HG03565 (cell line): ENCODE measurements around the gene USP40.

Experiments used
- ATAC-seq: cut with Tn5 transposase; IDR thresholded peaks from one replicate; pipeline ENCODE4 v1.9.1; 2021; ENCODE audit warnings: mild to moderate bottlenecking, moderate library complexity; ENCODE audit not compliant: unreplicated experiment

Gene USP40

DNA sequence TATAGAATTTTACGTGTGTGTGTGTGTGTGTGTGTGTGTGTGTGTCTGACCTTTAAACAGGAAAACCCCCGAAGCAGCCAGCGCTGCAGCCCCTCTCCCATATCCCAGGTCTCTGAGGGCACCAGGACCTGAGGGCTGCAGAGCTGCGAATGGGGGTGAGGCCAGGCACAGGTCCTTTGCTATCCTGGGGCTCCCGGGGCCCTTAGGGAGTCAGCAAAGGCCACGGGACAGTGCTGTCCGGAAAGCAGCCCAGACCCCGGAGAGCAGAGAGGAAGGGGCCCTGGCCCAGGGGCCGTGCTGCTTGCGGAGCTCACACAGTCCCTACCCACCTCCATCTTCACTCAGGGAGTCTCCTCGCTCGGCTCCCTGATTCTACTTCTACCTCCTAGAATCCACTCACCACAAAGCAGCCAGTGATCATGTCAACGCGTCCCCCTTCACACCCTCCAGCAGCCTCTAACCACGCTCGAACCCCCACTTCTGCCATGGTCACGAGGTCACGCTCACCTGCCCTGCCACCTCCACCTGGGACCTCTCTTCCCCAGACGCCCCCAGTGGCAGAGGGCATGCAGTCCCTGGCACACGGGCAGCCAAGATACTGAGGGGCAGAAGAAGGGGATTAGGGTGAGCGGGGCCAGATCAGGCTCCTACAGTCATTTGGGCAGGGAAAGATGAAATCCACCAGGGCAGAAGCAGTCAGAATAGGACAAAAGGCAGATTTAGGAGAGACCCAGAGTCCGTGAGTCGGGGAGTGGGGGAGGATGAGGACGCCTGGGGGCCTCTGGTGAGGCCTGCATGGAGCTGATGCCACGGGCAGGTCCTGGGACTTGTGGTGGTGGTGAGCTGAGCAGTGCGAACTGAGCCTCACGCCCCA is 86.7 kb downstream of the USP40 start:
- no peak for ATAC-seq

DNA sequence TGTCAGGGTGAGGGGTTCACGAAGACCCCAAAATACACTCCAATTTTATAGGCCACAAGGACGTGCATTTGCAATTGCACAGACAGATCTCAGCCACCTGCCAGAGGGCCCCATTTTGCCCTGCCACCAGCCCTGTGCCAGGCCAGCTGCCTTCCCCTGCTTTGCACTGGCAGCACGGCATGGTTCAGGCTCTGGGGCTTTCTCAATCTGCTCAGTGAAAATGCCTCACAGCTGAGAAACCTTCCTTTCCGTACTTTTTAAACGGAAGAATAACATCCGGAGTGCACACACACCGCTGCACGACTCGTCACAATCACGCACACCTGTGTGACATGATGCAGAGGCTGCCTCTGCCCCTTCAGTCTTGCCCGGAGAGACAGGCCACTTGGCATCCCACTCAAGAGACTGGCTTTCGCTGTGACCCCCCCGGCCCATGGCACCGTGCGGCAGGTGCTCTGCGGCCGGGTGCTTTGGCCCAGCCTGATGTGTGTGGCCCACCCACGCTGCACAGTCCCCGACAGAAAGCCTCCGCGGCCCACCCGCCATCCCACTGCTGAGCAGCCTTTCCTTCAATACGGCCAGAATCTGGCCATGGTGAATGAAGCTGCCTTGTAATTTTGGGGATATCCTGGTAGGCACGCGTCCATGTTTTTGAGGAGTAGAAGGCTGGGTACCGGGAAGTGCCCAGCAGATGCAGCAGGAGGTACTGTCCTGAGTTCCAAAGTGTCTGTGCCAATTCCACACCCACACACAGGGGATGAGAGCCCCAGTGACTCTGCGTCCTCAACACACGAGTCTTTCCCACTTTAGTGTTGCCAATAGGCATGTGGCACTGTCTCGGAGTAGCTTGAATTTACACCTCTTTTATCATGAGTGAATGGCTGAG is 88.8 kb downstream of the USP40 start:
- no peak for ATAC-seq

DNA sequence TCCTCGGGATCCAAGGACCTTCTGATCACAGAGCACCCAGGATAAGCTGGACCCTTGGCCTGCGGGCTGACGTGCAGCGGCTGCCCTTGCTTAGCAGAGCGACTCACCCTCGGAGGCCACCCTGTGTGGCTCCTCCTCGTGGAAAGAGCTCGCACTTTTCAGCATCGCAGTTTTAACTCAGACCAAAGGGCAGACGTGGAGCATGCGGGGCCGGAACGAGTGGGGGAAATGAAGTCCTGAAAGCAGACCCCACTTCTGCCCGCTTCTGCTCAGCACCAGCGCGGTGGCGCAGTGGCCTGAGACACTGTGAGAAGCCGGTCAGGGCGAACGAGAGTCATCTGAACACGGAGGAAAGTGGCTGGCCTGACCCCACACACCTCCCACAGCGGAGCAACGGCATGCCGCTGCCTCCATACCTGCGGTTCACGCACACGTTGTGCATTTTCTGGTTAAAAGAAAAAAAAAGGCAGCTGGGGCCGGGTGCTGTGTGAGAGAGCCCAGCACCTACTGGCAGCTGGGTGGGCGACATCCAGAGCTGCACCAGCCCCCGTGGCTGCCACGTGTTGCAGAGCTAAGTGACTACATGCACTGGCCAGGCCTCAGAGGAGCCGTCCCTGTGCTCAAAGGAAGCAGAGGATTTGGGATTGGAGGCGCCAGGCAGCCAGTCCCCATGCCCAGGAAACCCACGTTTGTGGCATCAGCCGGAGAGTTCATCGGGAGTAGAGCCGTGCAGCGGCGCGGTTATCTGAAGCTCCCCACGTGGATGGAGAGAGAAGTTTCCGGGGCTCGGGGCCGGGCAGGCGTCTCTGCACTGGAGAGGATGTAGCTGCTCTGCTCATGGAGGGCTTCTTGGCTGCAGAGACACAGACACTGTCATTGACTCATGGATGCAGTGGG is 89.7 kb downstream of the USP40 start:
- no peak for ATAC-seq

DNA sequence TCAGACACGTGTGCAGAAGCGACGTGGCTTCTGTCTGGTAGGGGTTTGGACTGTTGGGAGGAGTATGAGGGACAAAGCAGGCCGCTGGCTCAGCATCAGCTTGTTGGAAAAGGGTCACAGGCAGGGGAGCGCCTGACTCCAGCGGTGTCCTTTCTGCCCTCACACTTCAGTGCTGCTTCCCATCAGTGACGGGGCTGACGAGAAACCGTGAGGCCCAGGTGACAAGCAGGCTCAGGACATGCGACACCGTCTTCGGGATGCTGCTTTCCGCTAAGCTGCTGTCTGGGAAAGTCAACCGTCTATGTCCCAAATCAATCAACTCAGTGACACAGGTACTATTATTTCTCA is 90.5 kb downstream of the USP40 start:
- ATAC-seq, result no peak

DNA sequence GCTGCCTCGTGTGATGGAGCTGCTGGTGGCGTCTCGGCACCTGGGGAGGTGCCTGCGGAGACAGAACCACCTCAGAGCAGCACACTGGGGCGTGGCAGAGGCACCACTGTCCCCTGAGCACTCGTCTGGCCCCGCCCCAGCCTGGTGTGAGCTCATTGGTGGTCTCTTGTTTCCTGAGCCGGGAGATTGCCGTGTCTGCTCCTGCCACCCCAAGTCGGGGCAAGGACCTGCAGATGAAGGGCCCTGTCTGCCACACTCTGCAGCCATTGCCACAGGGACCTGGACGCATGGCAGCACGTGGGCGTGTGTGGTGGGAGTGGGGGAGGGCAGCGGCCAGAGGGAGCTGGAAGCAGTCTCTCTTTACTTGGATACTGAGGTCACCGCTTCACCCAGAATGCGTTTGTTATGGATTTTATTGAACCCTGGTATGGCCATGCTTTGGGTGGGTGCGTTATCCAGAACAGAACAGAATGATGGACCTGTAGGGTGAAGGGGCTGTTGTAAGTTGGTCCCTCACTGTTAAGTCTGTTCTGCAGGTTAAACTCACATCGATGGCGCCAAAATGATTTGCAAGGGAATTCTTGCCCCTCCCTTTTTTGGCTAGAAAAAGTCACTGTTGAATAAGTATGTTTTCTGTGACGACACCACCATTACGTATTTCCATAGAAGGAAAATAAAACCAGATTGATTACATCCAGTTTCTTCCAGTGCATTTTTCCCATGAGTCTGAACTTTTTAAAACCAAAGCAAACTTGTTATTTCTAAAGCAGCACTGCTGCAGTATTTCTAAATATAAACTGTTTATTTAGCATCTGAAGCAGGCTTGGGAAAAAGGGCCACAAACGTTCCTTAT is 92.0 kb downstream of the USP40 start:
- no peak for ATAC-seq

DNA sequence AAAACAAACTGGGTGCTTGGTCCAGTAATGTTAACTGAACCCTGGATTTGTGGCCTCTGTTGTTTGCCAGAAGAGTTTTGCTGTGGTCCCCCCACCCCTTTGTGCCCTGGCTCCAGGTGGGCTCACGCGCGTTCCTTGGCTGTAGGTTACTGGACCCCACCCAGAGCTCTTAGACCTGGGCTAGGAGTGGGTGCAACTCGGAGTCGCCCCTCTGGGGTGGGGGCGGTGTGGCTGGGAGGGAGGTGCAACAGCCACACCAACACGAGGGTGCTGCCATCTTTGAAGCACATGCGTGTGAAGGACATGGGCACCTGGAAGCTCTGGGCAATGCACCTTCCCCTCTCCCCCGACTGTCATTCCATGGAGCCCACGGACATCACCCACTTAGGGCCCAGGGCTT is 92.7 kb downstream of the USP40 start:
- no peak for ATAC-seq

DNA sequence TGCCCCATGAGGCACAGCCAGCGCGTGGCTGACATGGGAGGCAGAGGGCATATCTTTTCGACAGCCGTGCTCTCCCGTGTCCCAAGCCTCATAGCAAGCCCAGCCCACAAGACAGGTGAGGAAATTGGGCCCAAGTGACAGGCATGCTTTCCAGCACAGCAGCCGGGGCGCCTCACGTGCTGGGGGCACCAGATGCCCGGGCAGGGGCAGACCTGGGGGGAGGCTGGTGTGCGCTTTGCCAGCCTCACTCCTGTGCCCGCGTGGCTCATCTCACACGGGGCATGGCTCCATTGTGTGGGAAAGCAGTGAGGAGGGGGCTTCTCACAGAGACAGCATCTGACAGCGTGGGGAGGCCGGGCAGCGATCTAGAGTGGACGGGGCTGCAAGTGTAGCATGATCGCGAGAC is 93.2 kb downstream of the USP40 start:
- ATAC-seq, result no peak

DNA sequence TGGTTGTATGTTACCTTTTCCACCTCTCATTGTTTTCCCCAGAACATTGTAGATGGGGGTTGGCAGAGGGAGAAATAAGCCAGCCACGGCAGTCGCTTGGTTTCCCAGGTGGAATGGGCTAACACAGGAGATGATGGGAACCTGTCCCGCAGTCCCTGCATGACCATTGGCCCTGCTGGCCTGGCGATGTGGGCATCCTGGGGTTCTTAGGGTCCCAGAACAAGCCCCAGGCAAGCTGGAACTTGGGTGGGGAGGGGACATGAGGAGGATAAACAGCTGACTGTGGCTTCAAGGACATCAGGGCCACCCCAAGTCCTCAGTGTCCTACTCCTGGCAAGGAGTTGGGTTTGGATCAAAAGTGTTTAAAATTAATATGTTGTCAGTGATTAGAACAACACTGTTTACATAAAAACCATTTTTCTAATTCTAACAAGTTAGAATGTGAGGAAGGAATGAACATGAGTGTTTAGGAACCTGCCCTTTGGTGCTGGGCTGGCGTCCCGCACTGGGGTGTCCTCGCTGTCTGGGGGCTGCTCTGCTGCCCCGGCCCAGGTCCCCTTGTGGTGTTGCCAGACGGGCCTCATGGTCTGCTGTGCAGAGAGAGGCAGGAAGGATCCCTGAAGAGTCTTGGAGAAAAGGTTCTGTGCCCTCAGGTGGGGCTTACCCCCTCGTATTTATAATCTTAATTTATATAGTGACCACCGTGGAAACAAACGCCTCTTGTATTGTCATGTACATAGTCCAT is 95.1 kb downstream of the USP40 start:
- no peak for ATAC-seq

DNA sequence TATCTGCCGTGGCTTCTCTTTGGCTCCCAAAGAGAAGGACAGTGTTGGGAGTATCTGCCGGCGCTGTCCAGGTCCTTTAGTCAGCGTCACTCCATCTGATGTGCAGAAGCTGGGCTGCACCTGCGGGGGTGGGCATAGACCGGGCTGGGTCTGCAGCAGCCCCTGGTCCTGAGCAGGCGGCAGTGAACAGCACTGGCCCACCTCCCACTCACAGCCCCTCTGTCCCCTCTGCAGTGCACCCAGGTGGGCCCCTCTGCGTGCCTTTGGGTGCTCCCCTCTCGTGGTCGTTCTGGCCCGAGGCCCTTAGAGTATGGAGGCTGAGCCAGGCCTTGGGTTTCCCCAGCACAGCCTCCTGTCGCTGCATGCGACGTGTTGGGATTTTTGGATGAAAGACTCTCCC is 95.7 kb downstream of the USP40 start:
- no peak for ATAC-seq

DNA sequence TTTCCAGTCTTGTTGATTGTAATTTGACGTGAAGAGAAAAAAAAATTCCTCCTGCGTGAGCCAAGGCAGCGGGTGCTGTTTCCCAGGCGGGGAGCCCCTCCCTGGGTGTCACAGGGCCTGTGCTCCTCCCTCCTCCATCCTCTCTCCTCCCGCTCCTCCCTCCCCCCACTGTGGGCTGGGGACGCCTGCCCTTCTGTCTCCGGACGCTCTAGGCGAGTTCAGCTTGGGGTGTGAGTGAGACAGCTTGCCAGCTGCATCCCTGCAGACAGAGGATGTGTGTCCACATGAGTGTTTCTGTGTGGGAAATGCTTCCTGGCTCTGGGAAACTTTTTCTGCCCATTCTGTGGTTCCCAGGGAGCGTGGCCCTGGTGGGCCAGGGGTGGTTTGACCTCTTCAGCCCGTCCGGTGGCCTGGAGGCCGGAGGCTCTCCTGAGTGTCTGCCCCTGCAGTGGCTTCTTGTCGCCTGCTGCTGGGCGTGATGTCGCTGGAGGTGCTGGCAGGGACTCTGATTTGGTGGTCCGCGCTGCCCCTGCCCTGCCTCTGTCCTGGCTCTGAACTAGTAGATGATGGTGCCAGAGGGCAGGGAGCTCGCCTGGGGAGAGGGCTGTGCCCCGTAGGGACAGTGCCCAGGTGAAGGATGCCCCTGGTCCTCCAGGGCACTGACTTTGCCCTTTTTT is 96.4 kb downstream of the USP40 start:
- no peak for ATAC-seq

DNA sequence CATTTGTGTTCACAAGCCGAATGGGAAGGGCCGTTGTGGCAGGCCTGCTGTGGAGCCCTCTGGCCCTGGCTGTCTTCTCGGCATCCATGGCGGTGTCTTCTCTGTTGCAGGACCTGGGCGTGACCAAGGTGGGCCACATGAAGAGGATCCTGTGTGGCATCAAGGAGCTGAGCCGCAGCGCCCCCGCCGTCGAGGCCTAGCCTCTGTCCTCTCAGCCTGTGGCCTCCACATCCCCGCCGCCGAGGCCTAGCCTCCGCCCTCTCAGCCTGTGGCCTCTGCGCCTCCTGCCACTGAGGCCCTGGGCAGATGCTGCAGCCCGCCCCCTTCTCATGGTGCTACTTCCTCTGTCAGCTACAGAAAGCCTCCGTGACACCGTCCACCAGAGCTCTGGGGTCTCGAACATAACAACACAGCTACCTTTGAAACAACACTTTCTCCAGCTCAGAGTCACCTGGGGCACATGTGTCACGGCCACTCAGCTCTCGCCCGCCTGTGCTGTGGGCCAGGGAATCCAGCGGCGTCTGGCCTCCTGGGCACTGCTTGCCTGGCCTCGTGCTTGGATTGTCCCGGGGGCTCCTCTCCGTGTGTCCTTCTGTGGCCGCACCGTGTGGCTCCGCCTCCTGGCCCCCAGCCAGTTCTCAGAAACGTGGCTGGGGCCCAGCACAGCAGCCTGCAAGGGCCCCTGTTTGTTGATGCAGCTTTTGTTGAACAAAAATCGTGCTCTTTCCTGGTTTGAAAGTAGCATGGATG is 97.1 kb downstream of the USP40 start:
- ATAC-seq, result no peak

DNA sequence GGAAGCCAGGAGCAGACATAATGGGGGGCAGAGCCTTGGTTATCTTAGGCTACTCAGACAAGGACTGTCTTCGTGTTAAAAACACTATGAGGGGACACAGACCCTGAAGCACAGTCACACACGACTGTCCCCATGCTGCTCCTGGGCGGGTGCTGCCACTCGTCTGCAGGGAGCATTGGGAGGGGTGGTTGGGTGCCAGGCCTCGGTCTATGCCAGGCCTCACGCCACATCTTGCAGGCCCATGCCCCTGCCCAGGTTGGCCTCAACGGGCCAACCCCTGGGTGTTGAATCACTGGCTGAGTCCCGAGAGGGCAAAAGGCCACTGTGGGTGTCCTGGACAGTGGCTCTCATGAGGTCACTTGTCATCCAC is 97.9 kb downstream of the USP40 start:
- ATAC-seq, result no peak

DNA sequence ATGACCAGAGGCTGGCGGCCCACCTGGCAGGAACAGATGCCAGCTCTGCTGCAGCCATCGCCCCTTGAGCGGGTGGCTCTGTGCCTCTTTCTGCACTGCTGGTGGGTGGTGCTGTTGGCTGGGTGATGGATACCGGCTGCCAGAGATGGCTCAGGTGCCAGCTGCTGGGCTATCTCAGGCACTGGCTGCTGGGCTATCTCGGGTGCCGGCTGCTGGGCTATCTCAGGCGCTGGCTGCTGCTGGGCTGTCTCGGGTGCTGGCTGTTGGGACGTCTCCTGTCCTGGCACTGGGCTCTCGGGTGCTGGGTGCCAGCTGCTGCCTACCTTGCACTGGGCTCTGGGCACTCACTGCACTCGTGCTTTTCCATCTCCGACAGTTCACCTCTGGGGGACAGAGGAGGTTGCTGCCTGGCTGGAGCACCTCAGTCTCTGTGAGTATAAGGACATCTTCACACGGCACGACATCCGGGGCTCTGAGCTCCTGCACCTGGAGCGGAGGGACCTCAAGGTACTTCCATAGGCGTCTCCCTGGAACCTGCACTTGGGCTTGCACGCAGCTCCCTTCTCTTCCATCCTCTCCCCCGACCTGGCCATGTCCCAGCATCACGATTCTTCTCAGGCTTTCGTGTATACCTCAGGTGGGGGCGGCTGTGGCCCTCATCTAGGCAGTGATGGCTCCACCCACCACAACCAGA is 98.4 kb downstream of the USP40 start:
- no peak for ATAC-seq

DNA sequence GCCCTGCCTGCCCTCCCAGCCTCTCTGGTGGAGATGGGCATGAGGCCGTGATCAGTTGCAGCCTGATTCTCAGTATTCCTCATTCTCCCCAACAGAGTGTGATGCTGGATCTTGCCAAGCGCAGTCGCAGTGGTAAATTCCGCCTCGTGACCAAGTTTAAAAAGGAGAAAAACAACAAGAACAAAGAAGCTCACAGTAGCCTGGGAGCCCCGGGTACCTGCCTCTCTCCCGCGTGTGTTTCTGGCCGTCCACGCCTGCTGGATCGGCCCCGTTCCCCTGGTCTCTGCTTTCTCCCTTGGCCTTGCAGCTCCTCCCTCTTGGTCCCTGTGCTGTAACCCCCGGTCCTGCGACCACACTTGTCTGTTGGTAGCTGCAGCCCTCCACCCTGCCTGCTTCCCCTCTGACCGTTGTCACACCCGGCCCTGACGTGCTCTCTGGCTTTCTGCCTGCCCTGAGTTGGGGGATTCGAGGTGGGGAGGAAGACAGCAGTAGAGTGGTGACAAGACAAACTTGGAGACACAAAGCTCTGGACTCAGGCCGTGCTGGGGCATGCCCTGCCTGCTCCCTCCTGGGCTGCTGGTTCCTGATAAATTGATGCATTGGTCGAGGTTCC is 99.5 kb downstream of the USP40 start:
- no peak for ATAC-seq

DNA sequence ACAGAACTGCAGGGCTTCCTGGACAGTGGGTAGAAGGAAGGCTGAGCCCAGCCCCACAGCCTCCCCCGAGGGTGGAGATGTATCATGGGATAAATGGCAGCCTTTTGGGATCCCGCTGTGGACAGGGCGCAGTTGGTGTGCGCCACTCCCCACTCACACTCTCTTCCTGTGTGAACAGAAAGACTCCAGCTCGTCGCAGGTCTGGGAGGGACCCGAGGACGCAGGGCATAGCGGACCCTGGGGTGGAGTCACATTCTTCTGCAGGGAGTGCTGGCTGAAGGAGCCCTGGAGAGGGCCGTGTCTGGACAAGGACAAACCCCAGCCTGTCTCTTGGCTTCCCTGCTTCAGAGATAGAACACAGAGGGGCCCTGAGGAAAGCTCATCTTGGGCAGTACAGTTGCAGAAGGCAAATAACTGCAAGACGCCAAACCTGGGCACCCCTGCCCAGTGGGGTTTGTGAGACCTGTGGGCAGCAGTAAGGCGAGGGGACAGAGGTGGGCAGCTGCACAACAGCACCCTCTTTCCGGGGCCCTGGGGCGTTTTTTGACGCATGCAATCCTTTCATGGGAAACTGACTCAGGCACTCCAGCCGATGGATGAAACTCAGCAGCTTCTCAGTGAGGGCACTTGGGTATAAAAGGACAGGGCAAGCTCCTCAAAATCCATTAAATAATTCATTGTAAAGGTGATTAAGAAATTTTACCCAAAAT is 101.9 kb downstream of the USP40 start:
- no peak for ATAC-seq

DNA sequence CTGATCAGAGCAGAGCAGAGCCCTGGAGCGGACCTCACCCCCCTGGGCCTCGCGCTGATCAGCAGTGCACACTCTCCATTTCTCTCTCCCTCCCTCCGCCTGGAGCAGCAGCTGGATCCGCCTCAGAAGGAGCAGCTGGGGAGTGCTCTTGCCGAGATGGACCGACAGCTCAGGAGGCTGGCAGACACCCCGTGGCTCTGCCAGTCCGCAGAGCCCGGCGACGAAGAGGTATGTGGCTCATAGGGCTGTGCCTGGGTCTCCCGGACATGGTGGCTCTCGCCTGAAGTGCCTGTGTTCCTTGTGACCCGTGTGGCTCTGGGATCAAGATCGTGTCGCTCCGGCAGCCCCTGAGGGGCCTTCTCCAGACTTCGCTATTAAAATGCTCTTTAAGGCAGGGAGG is 102.5 kb downstream of the USP40 start:
- no peak for ATAC-seq

DNA sequence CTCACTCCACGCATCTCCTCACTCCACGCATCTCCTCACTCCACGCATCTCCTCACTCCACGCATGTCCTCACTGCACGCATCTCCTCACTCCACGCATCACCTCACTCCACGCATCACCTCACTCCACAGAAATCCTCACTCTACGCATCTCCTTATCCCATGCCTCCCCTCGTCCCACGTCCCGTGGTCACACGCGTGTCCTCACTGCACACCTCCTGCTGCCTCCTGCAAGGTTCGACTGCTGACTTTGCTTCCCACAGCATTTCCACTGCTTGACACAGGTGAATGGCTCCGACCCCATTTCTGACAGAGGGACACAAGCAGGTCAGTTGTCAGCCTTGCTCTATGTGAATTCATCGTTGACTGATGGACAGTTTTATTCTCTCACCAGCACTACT is 103.0 kb downstream of the USP40 start:
- no peak for ATAC-seq
